ENCODE data around the gene ETV6. TPM values are rescaled to one million over a fixed set of nuclear protein-coding genes. Genes with fewer than 3 reads are reported as not detected.
A peak's percentile ranks its signal among the peaks of the same experiment; 100 is the strongest.

ETV6 gene
- total RNA-seq, 6 experiments from 2014 or later = 14.6 to 20.5 (median 16.6) TPM

GRCh38 chr12:11746940-11747716, 97.7 kb downstream of the ETV6 start:
- no peaks in the 10 kb centered on the region; the same call in 1 of the 2 replicates for H3K27me3 Mint-ChIP-seq (ENCODE audit: insufficient read depth)
- no peaks in the 10 kb centered on the region for H3K36me3 Mint-ChIP-seq (ENCODE audit: low read depth)
- H3K9me3 Mint-ChIP-seq = no peaks in the 10 kb centered on the region
- TF ChIP-seq CTCF (IDR thresholded peaks at IDR 0.05) = no peak
- H3K27ac Mint-ChIP-seq = peak overlapping the region; percentile 68
- no peak for DNase-seq
- H3K4me1 Mint-ChIP-seq (ENCODE audit: low read depth) = peaks cover 38% of the 10 kb centered on the region
- peak overlapping the region; percentile 19; the same call in 1 of the 2 replicates for H3K4me3 Mint-ChIP-seq

DNA sequence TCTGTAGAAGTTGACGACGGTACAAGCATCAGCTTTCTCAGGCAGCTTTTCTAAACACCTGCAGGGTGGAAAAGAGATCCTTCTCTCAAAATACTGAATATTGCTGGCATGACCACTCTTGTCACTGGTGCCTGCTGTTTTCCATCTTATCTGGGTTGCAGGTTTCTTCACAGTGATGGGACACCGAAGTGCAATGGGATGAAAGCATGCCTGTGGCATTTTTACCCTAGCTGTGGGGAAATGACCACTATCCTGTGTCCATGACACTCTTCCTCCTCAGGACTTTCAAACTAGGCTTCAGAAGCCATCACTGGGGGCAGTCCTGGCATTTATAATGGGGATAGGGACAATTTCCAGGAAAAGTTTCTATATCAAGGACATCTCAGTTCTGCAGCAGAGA, 98.5 kb downstream of the ETV6 start:
- TF ChIP-seq CTCF (IDR thresholded peaks at IDR 0.05) = no peak
- no peaks in the 10 kb centered on the region for H3K9me3 Mint-ChIP-seq
- no peak for DNase-seq
- H3K4me1 Mint-ChIP-seq (ENCODE audit: low read depth) = peaks cover 37% of the 10 kb centered on the region
- H3K4me3 Mint-ChIP-seq = no peak overlapping the region
- no peaks in the 10 kb centered on the region; the same call in 1 of the 2 replicates for H3K27me3 Mint-ChIP-seq (ENCODE audit: insufficient read depth)
- no peak overlapping the region for H3K27ac Mint-ChIP-seq
- H3K36me3 Mint-ChIP-seq (ENCODE audit: low read depth) = no peaks in the 10 kb centered on the region

GRCh38 chr12:11748903-11749302, 99.4 kb downstream of the ETV6 start:
- no peak for TF ChIP-seq CTCF (IDR thresholded peaks at IDR 0.05)
- no peak for DNase-seq
- H3K4me3 Mint-ChIP-seq = no peak overlapping the region
- H3K9me3 Mint-ChIP-seq = no peaks in the 10 kb centered on the region
- H3K27ac Mint-ChIP-seq = no peak overlapping the region
- no peaks in the 10 kb centered on the region; the same call in 1 of the 2 replicates for H3K27me3 Mint-ChIP-seq (ENCODE audit: insufficient read depth)
- peaks cover 8% of the 10 kb centered on the region; the same call in 1 of the 2 replicates for H3K36me3 Mint-ChIP-seq (ENCODE audit: low read depth)
- H3K4me1 Mint-ChIP-seq (ENCODE audit: low read depth) = peaks cover 41% of the 10 kb centered on the region

DNA sequence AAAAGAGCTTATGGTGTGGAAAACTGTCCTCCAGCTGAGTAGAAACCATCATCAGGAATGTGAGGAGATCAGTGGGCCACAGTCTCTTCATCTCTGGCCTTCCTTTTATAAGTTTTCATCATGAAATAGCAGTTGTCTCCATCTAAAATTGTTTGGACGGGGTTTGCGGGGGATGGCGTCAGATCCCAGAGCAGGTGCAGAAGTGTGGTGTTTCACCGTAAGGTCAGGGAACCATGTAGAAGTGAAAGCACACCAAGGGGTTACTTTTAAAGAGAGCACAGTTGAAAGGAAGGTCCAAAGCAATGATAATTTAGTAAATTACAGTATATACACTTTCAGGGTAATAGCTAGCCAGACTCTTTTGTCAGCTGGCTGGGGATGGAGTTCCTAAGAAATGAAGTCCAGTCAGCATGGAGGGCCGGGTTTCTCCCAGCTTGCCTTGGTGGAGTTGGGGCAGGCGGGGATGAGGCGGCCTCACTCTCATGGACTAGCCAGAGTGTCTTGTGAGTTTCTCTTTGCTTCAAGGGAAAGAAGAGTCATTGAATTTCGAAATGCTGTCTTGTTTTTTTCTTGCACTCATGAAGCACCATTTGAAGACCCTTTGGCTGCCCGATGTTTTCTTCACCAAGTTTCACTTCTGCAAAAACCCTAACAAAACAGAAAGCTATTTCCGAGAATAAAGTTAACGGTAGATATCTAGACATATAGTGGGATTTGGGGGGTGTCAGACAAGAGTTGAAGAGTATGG, 100.6 kb downstream of the ETV6 start:
- Mint-ChIP-seq H3K27me3 (ENCODE audit: insufficient read depth) (no peaks in the 10 kb centered on the region; the same call in 1 of the 2 replicates), H3K9me3 (no peaks in the 10 kb centered on the region), H3K4me1 (ENCODE audit: low read depth) (peaks cover 39% of the 10 kb centered on the region), H3K4me3 (no peak overlapping the region), H3K36me3 (ENCODE audit: low read depth) (peaks cover 14% of the 10 kb centered on the region; the same call in 1 of the 2 replicates), H3K27ac (no peak overlapping the region)
- DNase-seq = no peak
- no peak for TF ChIP-seq CTCF (IDR thresholded peaks at IDR 0.05)

- Mint-ChIP-seq H3K9me3 (no peaks in the 10 kb centered on the region), H3K27me3 (ENCODE audit: insufficient read depth) (no peaks in the 10 kb centered on the region; the same call in 1 of the 2 replicates), H3K4me1 (ENCODE audit: low read depth) (peaks cover 27% of the 10 kb centered on the region), H3K36me3 (ENCODE audit: low read depth) (peaks cover 21% of the 10 kb centered on the region), H3K27ac (no peak overlapping the region), H3K4me3 (no peak overlapping the region)
- no peak for DNase-seq
- TF ChIP-seq CTCF (IDR thresholded peaks at IDR 0.05) = no peak
Observed at GRCh38 chr12:11752403-11753149, 103.1 kb downstream of the ETV6 start.

Data from HFFc6 (cell line).